PC-3 (cell line): ENCODE measurements around the gene THBS4. TPM values are rescaled to one million over a fixed set of nuclear protein-coding genes. Genes with fewer than 3 reads are reported as not detected.

ENCODE experiments used
- ATAC-seq: fragments of 200-7000 bp; cut with Tn5 transposase; 2 replicates; pipeline ENCODE4 v1.9.1; 2020; ENCODE audit warnings: mild to moderate bottlenecking, moderate library complexity
- BruUV-seq: library from RNA; stranded (reverse); fragments of 400-500 nt; replicated peaks from 2 replicates; lab custom pipeline; 2021; lab: Mats Ljungman, UMichigan
- CTCF ChIA-PET: fragments of 300-600 bp; sonication (Branson Sonifier 250); formaldehyde crosslinking; loops from one replicate; lab custom pipeline; 2022; ENCODE audit warnings: antibody characterized with exemption; lab: Charles Lee
- POLR2A ChIA-PET: fragments of 300-600 bp; sonication (Branson Sonifier 250); formaldehyde crosslinking; loops from one replicate; lab custom pipeline; 2022; ENCODE audit warnings: antibody characterized with exemption; ENCODE audit not compliant: unreplicated experiment; lab: Charles Lee
- DNase-seq: peaks from one replicate; pipeline ENCODE4 v3.0.0-alpha.2; 2015
- H2AFZ ChIP-seq: fragments of 300-600 bp; sonication (generic); 2 replicates; pipeline ENCODE4 v1.6.0; 2016; ENCODE audit warnings: antibody characterized with exemption, low read length
- H3F3A ChIP-seq: fragments of 300-600 bp; sonication (generic); one replicate; pipeline ENCODE4 v1.6.0; 2017; ENCODE audit warnings: antibody characterized with exemption, low read length, control low read depth, mild to moderate bottlenecking; ENCODE audit not compliant: unreplicated experiment
- H3K27ac ChIP-seq: fragments of 300-600 bp; sonication (generic); 2 replicates; pipeline ENCODE4 v1.5.1; 2016; ENCODE audit warnings: mild to moderate bottlenecking, low read length
- H3K27me3 ChIP-seq: fragments of 300-600 bp; sonication (generic); 2 replicates; pipeline ENCODE4 v1.6.1; 2016; ENCODE audit warnings: low read length, mixed read lengths
- H3K36me3 ChIP-seq: fragments of 300-600 bp; sonication (generic); 2 replicates; pipeline ENCODE4 v1.6.1; 2016; ENCODE audit warnings: low read depth, mixed run types, low read length, mixed read lengths
- H3K4me1 ChIP-seq: fragments of 300-600 bp; sonication (generic); 2 replicates; pipeline ENCODE4 v1.5.1; 2016; ENCODE audit warnings: low read length; ENCODE audit not compliant: insufficient read depth
- H3K4me2 ChIP-seq: fragments of 300-600 bp; sonication (generic); 2 replicates; pipeline ENCODE4 v1.6.0; 2016; ENCODE audit warnings: low read length
- H3K4me3 ChIP-seq: fragments of 300-600 bp; sonication (generic); 2 replicates; pipeline ENCODE4 v1.5.1; 2016; ENCODE audit warnings: mild to moderate bottlenecking, low read length, mixed read lengths
- H3K79me2 ChIP-seq: fragments of 300-600 bp; sonication (generic); 2 replicates; pipeline ENCODE4 v1.6.1; 2017; ENCODE audit warnings: low read length, mixed read lengths
- H3K9ac ChIP-seq: fragments of 300-600 bp; sonication (generic); 2 replicates; pipeline ENCODE4 v1.6.0; 2016; ENCODE audit warnings: mild to moderate bottlenecking, low read length
- H3K9me2 ChIP-seq: fragments of 300-600 bp; sonication (generic); replicated peaks from 2 replicates; pipeline ENCODE4 v1.6.1; 2016; ENCODE audit warnings: mixed run types, low read length, mixed read lengths
- H3K9me3 ChIP-seq: fragments of 300-600 bp; sonication (generic); 2 replicates; pipeline ENCODE4 v1.6.1; 2016; ENCODE audit warnings: low read length, mixed read lengths
- H4K20me1 ChIP-seq: fragments of 300-600 bp; sonication (generic); 2 replicates; pipeline ENCODE4 v1.6.1; 2016; ENCODE audit warnings: low read length, mixed read lengths
- EZH2 ChIP-seq: fragments of 300-600 bp; sonication (generic); IDR thresholded peaks from one replicate; pipeline ENCODE4 v1.6.1; 2017; ENCODE audit warnings: antibody characterized with exemption, mild to moderate bottlenecking, low read length; ENCODE audit not compliant: unreplicated experiment
- EZH2phosphoT487 ChIP-seq: fragments of 300-600 bp; sonication (generic); IDR thresholded peaks from 2 replicates; pipeline ENCODE4 v1.6.1; 2018; ENCODE audit warnings: mild to moderate bottlenecking, antibody characterized with exemption, low read length, borderline replicate concordance
- intact Hi-C: fragments of 100-400 bp; cut with micrococcal nuclease; formaldehyde crosslinking; loops from 2 replicates; pipeline ENCODE4 v1.9.0; 2023
- total RNA-seq: library from RNA; depleted of rRNA; stranded (reverse); fragments of >200 nt; gene quantifications from 2 replicates; pipeline ENCODE4 v1.2.3, GENCODE V29; 2014
- TF ChIP-seq, protein P1 (sequence below): fragments of 300-600 bp; sonication (generic); conservative IDR thresholded peaks from 2 replicates; pipeline ENCODE4 v1.5.1; 2017; ENCODE audit warnings: antibody characterized with exemption, low read depth, mild to moderate bottlenecking, low read length

THBS4 gene
- total RNA-seq, 1 experiment from 2014 or later, result 0.29 TPM

DNA sequence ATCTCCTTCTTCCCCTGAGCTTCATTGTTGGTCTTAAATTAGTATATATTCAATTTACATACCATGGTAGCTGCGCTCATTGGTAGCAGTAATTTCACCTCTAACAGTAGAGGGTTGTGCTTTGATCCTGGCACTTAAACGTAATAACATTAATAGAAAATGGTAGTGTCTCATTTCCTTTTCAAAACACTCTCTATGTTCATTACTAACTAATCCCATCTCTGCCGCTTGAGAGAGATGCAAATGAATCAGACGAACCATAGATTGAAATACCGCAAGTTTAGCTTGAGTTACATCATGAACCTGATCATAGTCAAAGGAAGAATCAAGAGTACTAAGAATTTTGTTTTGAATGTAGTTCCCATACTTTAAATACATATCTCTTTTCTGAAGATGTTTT is 2.2 kb downstream of the THBS4 start:
- Histone ChIP-seq H3K36me3 (no peaks in the 10 kb centered on the region), H3K9me3 (no peaks in the 10 kb centered on the region), H3K27ac (no peak overlapping the region), H3K9ac (no peak overlapping the region), H3K4me2 (no peak overlapping the region), H3K27me3 (peaks cover 69% of the 10 kb centered on the region), H4K20me1 (no peaks in the 10 kb centered on the region), H3K79me2 (no peaks in the 10 kb centered on the region), H3K9me2 (no peaks in the 10 kb centered on the region), H2AFZ (no peak overlapping the region), H3K4me3 (no peak overlapping the region), H3K4me1 (no peaks in the 10 kb centered on the region), H3F3A (no peaks in the 10 kb centered on the region)
- TF ChIP-seq, protein P1, sequence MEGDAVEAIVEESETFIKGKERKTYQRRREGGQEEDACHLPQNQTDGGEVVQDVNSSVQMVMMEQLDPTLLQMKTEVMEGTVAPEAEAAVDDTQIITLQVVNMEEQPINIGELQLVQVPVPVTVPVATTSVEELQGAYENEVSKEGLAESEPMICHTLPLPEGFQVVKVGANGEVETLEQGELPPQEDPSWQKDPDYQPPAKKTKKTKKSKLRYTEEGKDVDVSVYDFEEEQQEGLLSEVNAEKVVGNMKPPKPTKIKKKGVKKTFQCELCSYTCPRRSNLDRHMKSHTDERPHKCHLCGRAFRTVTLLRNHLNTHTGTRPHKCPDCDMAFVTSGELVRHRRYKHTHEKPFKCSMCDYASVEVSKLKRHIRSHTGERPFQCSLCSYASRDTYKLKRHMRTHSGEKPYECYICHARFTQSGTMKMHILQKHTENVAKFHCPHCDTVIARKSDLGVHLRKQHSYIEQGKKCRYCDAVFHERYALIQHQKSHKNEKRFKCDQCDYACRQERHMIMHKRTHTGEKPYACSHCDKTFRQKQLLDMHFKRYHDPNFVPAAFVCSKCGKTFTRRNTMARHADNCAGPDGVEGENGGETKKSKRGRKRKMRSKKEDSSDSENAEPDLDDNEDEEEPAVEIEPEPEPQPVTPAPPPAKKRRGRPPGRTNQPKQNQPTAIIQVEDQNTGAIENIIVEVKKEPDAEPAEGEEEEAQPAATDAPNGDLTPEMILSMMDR, result no peak
- TF ChIP-seq EZH2phosphoT487 (no peak), EZH2 (no peak)
- BruUV-seq, result no TSS peak
- ChIA-PET CTCF (no interaction called here), POLR2A (no interaction called here)
- intact Hi-C loops, result no loop called here
- no peak for ATAC-seq
- no peak for DNase-seq

- no peaks in the 10 kb centered on the region for H3K9me2 ChIP-seq
- intact Hi-C loops, result no loop called here
- ATAC-seq (no peak), DNase-seq (no peak)
- BruUV-seq, result no TSS peak
- no peaks in the 10 kb centered on the region for H3K9me3 ChIP-seq
- no peaks in the 10 kb centered on the region for H3F3A ChIP-seq
- ChIA-PET POLR2A (no interaction called here), CTCF (no interaction called here)
- H4K20me1 ChIP-seq, result no peaks in the 10 kb centered on the region
- H3K9ac ChIP-seq, result no peak overlapping the region
- no peak overlapping the region for H3K4me3 ChIP-seq
- TF ChIP-seq EZH2phosphoT487, result no peak
- TF ChIP-seq, protein P1, result no peak
- TF ChIP-seq EZH2, result no peak
- H3K27ac ChIP-seq, result no peak overlapping the region
- H3K36me3 ChIP-seq, result no peaks in the 10 kb centered on the region
- no peaks in the 10 kb centered on the region for H3K4me1 ChIP-seq
- peaks cover 71% of the 10 kb centered on the region for H3K27me3 ChIP-seq
- no peaks in the 10 kb centered on the region for H3K79me2 ChIP-seq
- H2AFZ ChIP-seq, result no peak overlapping the region
- no peak overlapping the region for H3K4me2 ChIP-seq
These were observed 4.5 kb downstream of the THBS4 start for GRCh38 chr5:80039650-80040049.

DNA sequence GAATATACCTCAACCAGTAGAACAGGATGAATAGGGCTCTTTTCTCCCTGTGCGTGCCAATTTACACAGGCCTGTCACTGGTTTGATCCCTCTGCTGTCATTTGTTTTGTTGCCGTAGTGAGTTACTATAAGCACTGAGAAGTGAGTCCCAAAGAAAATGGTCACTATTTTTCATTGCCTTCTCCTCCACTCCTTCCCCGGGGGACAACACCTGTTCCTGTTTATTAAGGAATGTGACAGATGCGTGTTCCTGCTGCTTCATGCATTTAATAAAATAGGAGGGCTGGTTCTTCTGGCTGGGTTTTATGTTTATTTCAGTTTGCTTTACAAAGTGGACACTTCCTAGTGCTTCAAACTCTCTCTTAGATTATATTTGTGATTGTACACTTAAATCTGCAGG is 6.4 kb downstream of the THBS4 start:
- no peak for ATAC-seq
- CTCF ChIA-PET, result no interaction called here
- Histone ChIP-seq H3K9me3 (no peaks in the 10 kb centered on the region), H2AFZ (no peak overlapping the region), H3K9ac (no peak overlapping the region), H3K4me3 (no peak overlapping the region), H3F3A (no peaks in the 10 kb centered on the region), H3K36me3 (no peaks in the 10 kb centered on the region), H3K27ac (no peak overlapping the region), H3K9me2 (no peaks in the 10 kb centered on the region), H3K27me3 (peaks cover 65% of the 10 kb centered on the region), H3K4me2 (no peak overlapping the region), H4K20me1 (no peaks in the 10 kb centered on the region), H3K4me1 (no peaks in the 10 kb centered on the region), H3K79me2 (no peaks in the 10 kb centered on the region)
- POLR2A ChIA-PET, result no interaction called here
- no peak for TF ChIP-seq EZH2phosphoT487
- no peak for TF ChIP-seq EZH2
- TF ChIP-seq, protein P1, result no peak
- BruUV-seq, result no TSS peak
- intact Hi-C loops, result no loop called here
- no peak for DNase-seq
